Peyer's patch (tissue), 4 donors: ENCODE results near the gene SLC26A1.

Experiments used
- POLR2A ChIP-seq, 2 donors: fragments of 450-650 bp; IDR thresholded peaks; one replicate each; pipeline ENCODE4 v1.5.1; 2017; ENCODE audit warnings: antibody characterized with exemption in 2 of 2, mild to moderate bottlenecking in 2 of 2, moderate library complexity in 2 of 2
- TF ChIP-seq, protein P1 (sequence below), 6 experiments: fragments of 450-650 bp in 4 of 6; fragments of 200-600 bp in 2 of 6; sonication (generic) in 1 of 6; IDR thresholded peaks; one replicate each; pipeline ENCODE4 v1.5.1; 2017 to 2019; ENCODE audit warnings: antibody characterized with exemption in 6 of 6, mild to moderate bottlenecking in 3 of 6, moderate library complexity in 1 of 6

DNA sequence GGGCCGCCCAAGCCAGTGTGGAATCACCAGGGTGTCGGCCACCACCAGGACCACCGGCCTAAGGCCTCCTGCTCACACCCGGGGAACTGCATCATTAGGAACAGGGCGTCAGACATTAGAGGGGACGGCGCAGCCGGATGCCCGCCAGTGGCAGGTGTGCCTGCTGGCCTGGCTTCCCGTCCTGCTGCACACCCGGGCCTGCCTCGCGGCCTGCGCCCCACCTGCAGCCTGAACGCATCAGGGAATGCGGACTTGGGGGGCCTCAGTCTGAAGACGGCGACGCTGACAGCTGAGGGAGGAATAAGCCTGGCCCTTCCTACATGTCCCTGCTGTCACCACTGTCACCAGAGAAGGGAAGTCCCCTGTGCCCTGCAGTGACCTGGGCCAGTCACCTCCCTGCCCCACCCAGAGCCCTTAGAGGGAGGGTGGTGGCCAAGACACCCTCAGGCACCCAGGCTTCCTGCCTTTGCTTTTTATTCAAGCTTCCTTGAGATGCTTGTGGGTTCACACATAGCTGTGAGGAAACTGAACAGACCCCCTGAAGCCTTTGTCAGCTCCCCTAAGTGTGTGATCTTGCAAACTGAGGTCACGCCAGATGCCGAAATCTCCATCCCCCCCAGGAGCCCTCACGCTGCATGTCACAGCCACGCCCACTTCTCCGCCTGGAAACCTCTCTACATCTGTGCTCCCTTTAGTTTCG lies 23.0 kb downstream of the SLC26A1 start:
- TF ChIP-seq POLR2A (IDR thresholded peaks at IDR 0.05), result no peak
- TF ChIP-seq, protein P1, sequence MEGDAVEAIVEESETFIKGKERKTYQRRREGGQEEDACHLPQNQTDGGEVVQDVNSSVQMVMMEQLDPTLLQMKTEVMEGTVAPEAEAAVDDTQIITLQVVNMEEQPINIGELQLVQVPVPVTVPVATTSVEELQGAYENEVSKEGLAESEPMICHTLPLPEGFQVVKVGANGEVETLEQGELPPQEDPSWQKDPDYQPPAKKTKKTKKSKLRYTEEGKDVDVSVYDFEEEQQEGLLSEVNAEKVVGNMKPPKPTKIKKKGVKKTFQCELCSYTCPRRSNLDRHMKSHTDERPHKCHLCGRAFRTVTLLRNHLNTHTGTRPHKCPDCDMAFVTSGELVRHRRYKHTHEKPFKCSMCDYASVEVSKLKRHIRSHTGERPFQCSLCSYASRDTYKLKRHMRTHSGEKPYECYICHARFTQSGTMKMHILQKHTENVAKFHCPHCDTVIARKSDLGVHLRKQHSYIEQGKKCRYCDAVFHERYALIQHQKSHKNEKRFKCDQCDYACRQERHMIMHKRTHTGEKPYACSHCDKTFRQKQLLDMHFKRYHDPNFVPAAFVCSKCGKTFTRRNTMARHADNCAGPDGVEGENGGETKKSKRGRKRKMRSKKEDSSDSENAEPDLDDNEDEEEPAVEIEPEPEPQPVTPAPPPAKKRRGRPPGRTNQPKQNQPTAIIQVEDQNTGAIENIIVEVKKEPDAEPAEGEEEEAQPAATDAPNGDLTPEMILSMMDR (IDR thresholded peaks at IDR 0.05), result no peak
